ENCODE data around the gene RTEL1. TPM values are rescaled to one million over a fixed set of nuclear protein-coding genes. Genes with fewer than 3 reads are reported as not detected.

Gene RTEL1
- total RNA-seq, 1 experiment from 2014 or later, result 33.4 TPM

DNA sequence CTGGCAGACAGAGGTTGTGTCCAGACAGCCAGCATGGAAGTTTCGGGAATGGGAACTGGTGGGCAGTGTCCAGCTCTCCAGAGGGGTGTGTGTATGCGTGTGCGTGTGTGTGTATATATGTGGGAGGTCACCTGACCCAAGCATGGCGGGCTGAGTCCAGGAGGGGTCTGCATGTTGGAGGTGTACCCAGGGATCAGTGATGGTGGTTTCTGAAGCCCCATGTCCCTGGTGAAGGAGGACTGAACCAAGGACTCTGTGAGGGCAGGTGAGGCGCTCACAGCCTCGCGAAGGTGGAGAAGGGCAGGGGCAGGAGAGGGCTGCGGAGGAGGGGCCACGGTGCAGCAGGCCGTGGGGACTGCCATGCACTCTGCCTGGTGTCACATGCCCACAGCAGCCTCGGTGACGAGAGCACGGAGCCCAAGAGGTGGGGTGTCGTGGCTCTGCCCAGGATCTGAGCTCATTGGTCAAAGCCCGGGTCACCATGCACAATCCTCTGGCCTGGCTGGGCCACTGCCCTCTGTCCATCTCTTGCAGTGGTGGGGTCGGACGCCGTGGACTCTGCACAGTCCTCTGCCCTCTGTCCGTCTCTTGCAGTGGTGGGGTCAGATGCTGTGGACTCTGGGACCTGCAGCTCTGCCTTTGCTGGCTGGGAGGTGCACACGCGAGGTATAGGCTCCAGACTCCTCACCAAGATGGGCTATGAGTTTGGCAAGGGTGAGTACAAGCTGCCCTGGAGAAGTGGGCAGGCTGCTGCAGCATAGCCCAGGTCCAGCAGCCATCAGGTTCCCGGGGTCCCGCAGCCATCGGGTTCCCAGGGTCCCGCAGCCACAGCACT is 76.2 kb downstream of the RTEL1 start:
- DNase-seq, result no peak
- no peaks in the 10 kb centered on the region for H3K23me2 ChIP-seq (ENCODE audit: insufficient read length, low read depth, low read length, poor library complexity, severe bottlenecking)
- Mint-ChIP-seq H3K4me3 (no peak overlapping the region), H3K27ac (peak overlapping the region in 2 of 3 experiments; percentile 25 to 49; a peak in 3 of 7 replicates), H3K4me1 (no peaks in the 10 kb centered on the region), H3K9me3 (no peaks in the 10 kb centered on the region), H3K36me3 (ENCODE audit: insufficient read depth in 1 of 3, low read depth in 3 of 3) (peaks cover 11 to 28% (median 13%) of the 10 kb centered on the region in 3 experiments; a peak in 6 of 7 replicates), H3K27me3 (ENCODE audit: low read depth) (no peaks in the 10 kb centered on the region; the same call in 1 of the 2 replicates)
- no peak overlapping the region for H4K8ac ChIP-seq (replicated peaks; ENCODE audit: insufficient read length, low read depth, low read length)
- no peaks in the 10 kb centered on the region for H3K79me1 ChIP-seq (ENCODE audit: insufficient read depth, low read depth, low read length, poor library complexity, severe bottlenecking)
- no peaks in the 10 kb centered on the region for H3K4me1 ChIP-seq (ENCODE audit: insufficient read depth, low read length)
- no peak overlapping the region for H3K14ac ChIP-seq (ENCODE audit: insufficient read depth, low read length)
- H2AFZ ChIP-seq (ENCODE audit: low read length), result no peak overlapping the region
- no peak overlapping the region for H2BK20ac ChIP-seq (ENCODE audit: low read depth, low read length, poor library complexity, severe bottlenecking)
- H2AK5ac ChIP-seq (ENCODE audit: insufficient read length, low read length), result no peak overlapping the region
- no peak overlapping the region for H3K18ac ChIP-seq (ENCODE audit: insufficient read length, low read depth, low read length)
- H3K56ac ChIP-seq (ENCODE audit: insufficient read length, low read depth, low read length), result no peak overlapping the region
- no peak overlapping the region for H3T11ph ChIP-seq (ENCODE audit: low read length)
- no peak overlapping the region for H2BK15ac ChIP-seq (ENCODE audit: low read depth, low read length)
- no peaks in the 10 kb centered on the region for H4K20me1 ChIP-seq (ENCODE audit: control insufficient read depth, insufficient read depth, insufficient read length)
- no CpG with 5 or more reads among the region's 25 CpGs for WGBS (ENCODE audit: extremely low coverage, insufficient read length, low lambda C conversion rate)
- no peak overlapping the region for H4K5ac ChIP-seq (ENCODE audit: insufficient read length, low read depth, low read length)
- no peaks in the 10 kb centered on the region for H3K27me3 ChIP-seq (ENCODE audit: insufficient read depth, low read length)
- H2BK5ac ChIP-seq (ENCODE audit: insufficient read length, low read length), result no peak overlapping the region
- no peak overlapping the region for H2BK12ac ChIP-seq (ENCODE audit: insufficient read length, low read depth, low read length)
- H3K23ac ChIP-seq (ENCODE audit: insufficient read length, low read depth, low read length), result no peak overlapping the region
- no peak overlapping the region for H3K4ac ChIP-seq (ENCODE audit: low read depth, low read length)
- H3K9ac ChIP-seq (ENCODE audit: extremely low read depth, insufficient read length, low read length), result no peak overlapping the region
- H3K4me2 ChIP-seq (ENCODE audit: insufficient read depth, insufficient read length, low read length), result no peak overlapping the region
- no peak overlapping the region for H2BK120ac ChIP-seq (ENCODE audit: low read depth, low read length, poor library complexity, severe bottlenecking)
- no peak overlapping the region for H3K27ac ChIP-seq (ENCODE audit: insufficient read length, low read depth, low read length)
- no peaks in the 10 kb centered on the region for H3K79me2 ChIP-seq (ENCODE audit: insufficient read depth, low read length)
- TF ChIP-seq, protein P1, sequence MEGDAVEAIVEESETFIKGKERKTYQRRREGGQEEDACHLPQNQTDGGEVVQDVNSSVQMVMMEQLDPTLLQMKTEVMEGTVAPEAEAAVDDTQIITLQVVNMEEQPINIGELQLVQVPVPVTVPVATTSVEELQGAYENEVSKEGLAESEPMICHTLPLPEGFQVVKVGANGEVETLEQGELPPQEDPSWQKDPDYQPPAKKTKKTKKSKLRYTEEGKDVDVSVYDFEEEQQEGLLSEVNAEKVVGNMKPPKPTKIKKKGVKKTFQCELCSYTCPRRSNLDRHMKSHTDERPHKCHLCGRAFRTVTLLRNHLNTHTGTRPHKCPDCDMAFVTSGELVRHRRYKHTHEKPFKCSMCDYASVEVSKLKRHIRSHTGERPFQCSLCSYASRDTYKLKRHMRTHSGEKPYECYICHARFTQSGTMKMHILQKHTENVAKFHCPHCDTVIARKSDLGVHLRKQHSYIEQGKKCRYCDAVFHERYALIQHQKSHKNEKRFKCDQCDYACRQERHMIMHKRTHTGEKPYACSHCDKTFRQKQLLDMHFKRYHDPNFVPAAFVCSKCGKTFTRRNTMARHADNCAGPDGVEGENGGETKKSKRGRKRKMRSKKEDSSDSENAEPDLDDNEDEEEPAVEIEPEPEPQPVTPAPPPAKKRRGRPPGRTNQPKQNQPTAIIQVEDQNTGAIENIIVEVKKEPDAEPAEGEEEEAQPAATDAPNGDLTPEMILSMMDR (conservative IDR thresholded peaks at IDR 0.05), result no peak
- H4K91ac ChIP-seq (ENCODE audit: insufficient read length, low read depth, low read length), result no peak overlapping the region
- no peaks in the 10 kb centered on the region for H3K9me3 ChIP-seq (ENCODE audit: control insufficient read depth, low read depth, low read length)
